CD14-positive monocyte (primary cell): ENCODE measurements around the gene OR1S2. TPM values are rescaled to one million over a fixed set of nuclear protein-coding genes. Genes with fewer than 3 reads are reported as not detected.
A peak's percentile ranks its signal among the peaks of the same experiment; 100 is the strongest.

Experiments
- DNase-seq, 3 donors: peaks; one replicate each; pipeline ENCODE4 v3.0.0-alpha.2; 2011 to 2022
- H2AFZ ChIP-seq: 2 replicates; pipeline ENCODE4 v1.6.0; 2012; ENCODE audit warnings: mild to moderate bottlenecking, low read depth, low read length, inconsistent platforms; ENCODE audit not compliant: insufficient read depth, poor library complexity, severe bottlenecking
- H3K27ac ChIP-seq, 2 donors: 1 replicate in 1 of 2; 2 replicates in 1 of 2; pipeline ENCODE4 v1.5.1; 2012 to 2013; ENCODE audit warnings: low read length in 2 of 2, control low read depth in 1 of 2, inconsistent platforms in 1 of 2, low read depth in 1 of 2, mild to moderate bottlenecking in 1 of 2
- H3K27me3 ChIP-seq, 2 donors: one replicate each; pipeline versions ENCODE4 v1.6.0 to v1.6.1; 2011 to 2013; ENCODE audit warnings: low read length in 2 of 2; ENCODE audit not compliant: control insufficient read depth in 2 of 2, insufficient read depth in 2 of 2
- H3K36me3 ChIP-seq, 2 donors: replicated peaks in 1 of 2; 1 replicate in 1 of 2; 2 replicates in 1 of 2; pipeline versions ENCODE4 v1.5.1 to v1.6.1; 2012 to 2013; ENCODE audit warnings: low read length in 2 of 2, control low read depth in 1 of 2, inconsistent platforms in 1 of 2, mild to moderate bottlenecking in 1 of 2; ENCODE audit not compliant: insufficient read depth in 2 of 2, control insufficient read depth in 1 of 2
- H3K4me1 ChIP-seq, 2 donors: 1 replicate in 1 of 2; 2 replicates in 1 of 2; pipeline versions ENCODE4 v1.5.1 to v1.6.1; 2012 to 2013; ENCODE audit warnings: low read length in 2 of 2, control low read depth in 1 of 2, inconsistent platforms in 1 of 2, mild to moderate bottlenecking in 1 of 2, moderate library complexity in 1 of 2; ENCODE audit not compliant: insufficient read depth in 2 of 2, control insufficient read depth in 1 of 2
- H3K4me2 ChIP-seq: replicated peaks from 2 replicates; pipeline ENCODE3; 2012; ENCODE audit warnings: low read length, moderate library complexity, mild to moderate bottlenecking; ENCODE audit not compliant: poor library complexity, severe bottlenecking; ENCODE audit errors: extremely low read depth
- H3K4me3 ChIP-seq, 3 experiments: fragments of 200-600 bp in 1 of 3; sonication (generic) in 1 of 3; replicated peaks in 1 of 3; 1 replicate in 2 of 3; 2 replicates in 1 of 3; pipeline ENCODE4 v1.5.1; 2011 to 2013; ENCODE audit warnings: low read length in 3 of 3, mild to moderate bottlenecking in 3 of 3, control low read depth in 2 of 3, low read depth in 2 of 3, inconsistent platforms in 1 of 3, moderate library complexity in 1 of 3
- H3K79me2 ChIP-seq: 2 replicates; pipeline ENCODE4 v1.6.0; 2012; ENCODE audit warnings: mild to moderate bottlenecking, control low read depth, inconsistent platforms, low read length, moderate library complexity; ENCODE audit not compliant: insufficient read depth
- H3K9ac ChIP-seq: 2 replicates; pipeline ENCODE4 v1.6.0; 2017; ENCODE audit warnings: low read length, mild to moderate bottlenecking; ENCODE audit not compliant: insufficient read depth, poor library complexity, severe bottlenecking
- H3K9me3 ChIP-seq, 2 donors: replicated peaks in 1 of 2; 1 replicate in 1 of 2; 2 replicates in 1 of 2; pipeline versions ENCODE4 v1.5.1 to v1.6.1; 2012 to 2013; ENCODE audit warnings: low read length in 2 of 2, control low read depth in 1 of 2; ENCODE audit not compliant: control insufficient read depth in 1 of 2, insufficient read depth in 1 of 2
- H4K20me1 ChIP-seq: 2 replicates; pipeline ENCODE4 v1.6.0; 2012; ENCODE audit warnings: mild to moderate bottlenecking, low read length, control low read depth, moderate library complexity; ENCODE audit not compliant: insufficient read depth
- H3K27ac Mint-ChIP-seq, 7 donors: one replicate each; pipeline ENCODE4 v1.8.0; 2020; ENCODE audit warnings: mild to moderate bottlenecking in 7 of 7, mixed read lengths in 7 of 7, moderate library complexity in 6 of 7, inconsistent platforms in 2 of 7
- H3K27me3 Mint-ChIP-seq, 3 donors: one replicate each; pipeline ENCODE4 v1.8.0; 2021 to 2022; ENCODE audit warnings: low read depth in 3 of 3, mild to moderate bottlenecking in 3 of 3, mixed read lengths in 3 of 3, moderate library complexity in 3 of 3, inconsistent platforms in 1 of 3
- H3K36me3 Mint-ChIP-seq, 2 donors: one replicate each; pipeline ENCODE4 v1.8.0; 2020; ENCODE audit warnings: mixed read lengths in 2 of 2, inconsistent platforms in 1 of 2, mild to moderate bottlenecking in 1 of 2
- H3K4me1 Mint-ChIP-seq: one replicate; pipeline ENCODE4 v1.8.0; 2020; ENCODE audit warnings: mild to moderate bottlenecking, mixed read lengths
- H3K4me3 Mint-ChIP-seq, 2 donors: one replicate each; pipeline ENCODE4 v1.8.0; 2020; ENCODE audit warnings: mild to moderate bottlenecking in 2 of 2, mixed read lengths in 2 of 2, moderate library complexity in 1 of 2
- H3K9me3 Mint-ChIP-seq, 7 donors: one replicate each; pipeline ENCODE4 v1.8.0; 2020 to 2022; ENCODE audit warnings: mixed read lengths in 7 of 7, mild to moderate bottlenecking in 6 of 7, moderate library complexity in 6 of 7, inconsistent platforms in 2 of 7
- WGBS: methylation state at CpG from one replicate; pipeline ENCODE4 v1.1.5; 2013; ENCODE audit warnings: missing lambda C conversion rate; ENCODE audit not compliant: insufficient coverage; 5-methylcytosine and 5-hydroxymethylcytosine counted together
- intact Hi-C, 2 donors: fragments of 100-400 bp; cut with micrococcal nuclease; formaldehyde crosslinking; loops; one replicate each; pipeline versions ENCODE4 v1.15.0 to v1.15.1; 2023
- polyA plus RNA-seq, 3 donors: library from polyadenylated mRNA; depleted of rRNA in 1 of 3; unstranded in 2 of 3; stranded (reverse) in 1 of 3; fragments of 300-500 nt in 2 of 3; fragments of >200 nt in 1 of 3; fragmentation: Illumina TruSeq in 2 of 3; gene quantifications; 1 replicate in 2 of 3; 2 replicates in 1 of 3; pipeline ENCODE4 v1.2.3, GENCODE V29; 2012 to 2021
- TF ChIP-seq, protein P1 (sequence below): fragments of 200-600 bp; IDR thresholded peaks from one replicate; pipeline ENCODE4 v1.8.0; 2022; ENCODE audit warnings: antibody characterized with exemption, mild to moderate bottlenecking

Gene OR1S2
- polyA plus RNA-seq, 3 donors = not detected

GRCh38 chr11:58164990-58165389 lies 39.0 kb downstream of the OR1S2 start:
- H3K36me3 Mint-ChIP-seq = no peaks in the 10 kb centered on the region
- no peak overlapping the region for H3K9ac ChIP-seq
- H3K9me3 ChIP-seq = peaks cover 0 to under 1% of the 10 kb centered on the region in 2 donors
- DNase-seq = no peak
- intact Hi-C loops = no loop called here
- no peaks in the 10 kb centered on the region for H3K4me1 ChIP-seq
- H3K27me3 Mint-ChIP-seq = no peaks in the 10 kb centered on the region
- peaks cover 0 to 3% (median 0%) of the 10 kb centered on the region in 7 donors for H3K9me3 Mint-ChIP-seq
- no peak overlapping the region for H3K4me2 ChIP-seq
- WGBS = no CpG with 5 or more reads among the region's 1 CpG
- TF ChIP-seq, protein P1, sequence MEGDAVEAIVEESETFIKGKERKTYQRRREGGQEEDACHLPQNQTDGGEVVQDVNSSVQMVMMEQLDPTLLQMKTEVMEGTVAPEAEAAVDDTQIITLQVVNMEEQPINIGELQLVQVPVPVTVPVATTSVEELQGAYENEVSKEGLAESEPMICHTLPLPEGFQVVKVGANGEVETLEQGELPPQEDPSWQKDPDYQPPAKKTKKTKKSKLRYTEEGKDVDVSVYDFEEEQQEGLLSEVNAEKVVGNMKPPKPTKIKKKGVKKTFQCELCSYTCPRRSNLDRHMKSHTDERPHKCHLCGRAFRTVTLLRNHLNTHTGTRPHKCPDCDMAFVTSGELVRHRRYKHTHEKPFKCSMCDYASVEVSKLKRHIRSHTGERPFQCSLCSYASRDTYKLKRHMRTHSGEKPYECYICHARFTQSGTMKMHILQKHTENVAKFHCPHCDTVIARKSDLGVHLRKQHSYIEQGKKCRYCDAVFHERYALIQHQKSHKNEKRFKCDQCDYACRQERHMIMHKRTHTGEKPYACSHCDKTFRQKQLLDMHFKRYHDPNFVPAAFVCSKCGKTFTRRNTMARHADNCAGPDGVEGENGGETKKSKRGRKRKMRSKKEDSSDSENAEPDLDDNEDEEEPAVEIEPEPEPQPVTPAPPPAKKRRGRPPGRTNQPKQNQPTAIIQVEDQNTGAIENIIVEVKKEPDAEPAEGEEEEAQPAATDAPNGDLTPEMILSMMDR = no peak
- H4K20me1 ChIP-seq = no peaks in the 10 kb centered on the region
- no peaks in the 10 kb centered on the region for H3K79me2 ChIP-seq
- H2AFZ ChIP-seq = no peak overlapping the region
- H3K27ac Mint-ChIP-seq = peak overlapping the region in 1 of 7 donors; percentile 15
- H3K4me1 Mint-ChIP-seq = no peaks in the 10 kb centered on the region
- no peak overlapping the region for H3K4me3 ChIP-seq
- H3K36me3 ChIP-seq = no peaks in the 10 kb centered on the region
- no peaks in the 10 kb centered on the region for H3K27me3 ChIP-seq
- H3K27ac ChIP-seq = no peak overlapping the region
- no peak overlapping the region for H3K4me3 Mint-ChIP-seq

DNA sequence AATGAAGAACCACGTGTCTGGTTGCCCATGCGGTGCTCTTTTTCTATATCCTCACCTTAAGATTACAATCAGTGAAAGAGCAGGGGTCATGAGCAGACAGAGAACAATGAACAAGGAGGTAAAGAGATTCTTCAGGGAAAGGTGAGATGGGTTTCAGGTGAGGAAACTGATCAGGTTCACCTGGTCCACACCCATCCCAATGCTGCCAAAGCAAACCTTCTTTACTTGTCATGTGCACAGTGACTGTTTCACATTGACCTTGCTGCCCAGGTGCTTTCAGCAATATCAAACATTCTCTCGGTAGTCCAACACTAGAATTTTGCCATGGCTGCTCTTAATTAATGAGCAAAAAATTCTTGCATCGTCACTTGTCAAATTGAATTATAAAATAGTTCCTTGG lies 39.6 kb downstream of the OR1S2 start:
- H3K36me3 Mint-ChIP-seq = no peaks in the 10 kb centered on the region
- H3K36me3 ChIP-seq = no peaks in the 10 kb centered on the region
- no peaks in the 10 kb centered on the region for H3K79me2 ChIP-seq
- H3K4me1 ChIP-seq = no peaks in the 10 kb centered on the region
- TF ChIP-seq, protein P1 = no peak
- no peak overlapping the region for H3K9ac ChIP-seq
- intact Hi-C loops = no loop called here
- peaks cover 0 to 3% (median 0%) of the 10 kb centered on the region in 7 donors for H3K9me3 Mint-ChIP-seq
- H3K27ac Mint-ChIP-seq = no peak overlapping the region
- peaks cover 0 to 3% of the 10 kb centered on the region in 2 donors for H3K9me3 ChIP-seq
- no peaks in the 10 kb centered on the region for H3K27me3 Mint-ChIP-seq
- H4K20me1 ChIP-seq = no peaks in the 10 kb centered on the region
- no peak overlapping the region for H3K27ac ChIP-seq
- H3K4me1 Mint-ChIP-seq = no peaks in the 10 kb centered on the region
- no peaks in the 10 kb centered on the region for H3K27me3 ChIP-seq
- WGBS = 100% methylated on average over 1 of the region's 4 CpGs
- H3K4me2 ChIP-seq = no peak overlapping the region
- no peak for DNase-seq
- H3K4me3 Mint-ChIP-seq = no peak overlapping the region
- H2AFZ ChIP-seq = no peak overlapping the region
- H3K4me3 ChIP-seq = no peak overlapping the region

Other genes starting within 250 kb of the OR1S2 start
- not detected for gene OR9Q1, start 180.3 kb downstream of the OR1S2 start, polyA plus RNA-seq
- gene OR6Q1, start 173.2 kb downstream of the OR1S2 start, polyA plus RNA-seq = not detected
- not detected for gene OR9I1, start 78.6 kb downstream of the OR1S2 start, polyA plus RNA-seq
- gene OR9Q2, start 15.1 kb downstream of the OR1S2 start, polyA plus RNA-seq = not detected
- gene OR1S1, start 8.6 kb upstream of the OR1S2 start, polyA plus RNA-seq = not detected
- not detected for gene OR10Q1, start 24.8 kb upstream of the OR1S2 start, polyA plus RNA-seq
- not detected for gene OR10W1, start 64.1 kb upstream of the OR1S2 start, polyA plus RNA-seq
- gene OR5B17, start 154.9 kb upstream of the OR1S2 start, polyA plus RNA-seq = not detected
- not detected for gene OR5B3, start 202.7 kb upstream of the OR1S2 start, polyA plus RNA-seq
- gene OR5B2, start 224.0 kb upstream of the OR1S2 start, polyA plus RNA-seq = not detected
- not detected for gene OR5B12, start 238.1 kb upstream of the OR1S2 start, polyA plus RNA-seq